HG03571 (cell line): ENCODE data around the gene CAPZA1.

ENCODE experiments used
- ATAC-seq: cut with Tn5 transposase; IDR thresholded peaks from one replicate; pipeline ENCODE4 v1.9.1; 2021; ENCODE audit not compliant: unreplicated experiment

The CAPZA1 gene

DNA sequence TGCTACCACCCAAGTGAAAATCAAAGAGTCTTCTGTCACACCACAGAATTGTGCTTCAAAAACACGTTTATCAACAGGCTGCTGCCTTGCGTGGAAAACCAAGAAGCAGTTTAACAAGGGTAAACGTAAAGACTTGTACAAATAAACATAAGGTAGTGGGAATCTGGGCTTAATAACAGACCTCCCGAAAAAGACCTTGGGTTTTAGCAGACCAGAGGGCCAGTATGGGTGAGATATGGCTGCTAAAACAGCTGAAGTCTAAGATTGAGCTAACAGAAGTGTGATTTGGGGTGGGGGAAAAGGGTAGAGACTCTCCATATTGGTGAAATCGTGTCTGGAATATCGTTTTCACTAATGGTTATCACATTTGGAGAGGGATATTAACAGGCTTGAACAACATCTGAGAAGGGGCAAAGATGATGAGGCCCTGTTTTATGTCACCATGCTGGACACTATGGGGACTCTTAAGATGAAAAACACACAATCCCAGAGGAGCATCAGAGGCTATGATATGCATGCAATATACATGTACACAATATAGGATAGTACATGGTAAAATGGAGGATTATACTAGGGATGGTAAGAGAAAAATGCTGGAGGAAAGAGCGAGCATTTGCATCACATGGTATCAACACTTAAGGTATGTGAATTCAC lies 56.2 kb downstream of the CAPZA1 start:
- no peak for ATAC-seq

DNA sequence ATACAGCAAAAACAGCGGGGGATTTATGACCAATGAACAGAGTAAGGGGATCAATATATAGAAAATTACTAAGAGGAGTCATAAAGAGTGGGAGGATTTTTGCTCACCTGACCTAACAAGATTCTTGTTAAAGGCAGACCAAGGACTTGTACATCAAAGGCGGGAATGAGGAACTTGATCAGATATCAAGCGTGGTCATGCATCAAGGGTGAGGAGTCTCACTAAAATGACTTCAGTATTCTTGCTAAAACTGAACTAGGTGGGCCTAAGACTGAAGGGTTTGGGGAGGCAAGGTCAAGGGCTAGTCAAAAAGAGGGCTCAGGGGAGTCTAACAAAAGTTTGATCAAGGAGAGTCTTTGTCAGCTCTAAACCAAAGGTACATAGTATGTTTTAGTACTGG lies 56.9 kb downstream of the CAPZA1 start:
- ATAC-seq, result no peak

DNA sequence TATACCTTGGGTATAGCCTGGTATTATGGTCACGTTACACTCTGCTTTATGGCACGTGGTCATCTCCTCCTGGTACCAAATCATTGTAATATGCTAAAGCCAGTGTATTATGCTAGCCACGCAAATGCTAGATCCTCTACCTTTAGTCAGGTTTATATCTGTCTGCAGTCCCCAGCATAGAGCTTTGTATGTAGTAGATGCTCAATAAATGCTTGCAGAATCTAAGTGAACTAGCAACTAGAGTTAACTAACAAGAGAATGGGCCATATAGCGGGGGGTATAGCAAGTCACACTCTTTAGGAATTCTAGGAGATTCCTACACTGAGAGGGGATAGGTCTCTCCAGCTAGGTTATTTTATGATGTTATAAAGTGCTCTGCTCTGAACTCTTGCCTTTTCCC lies 57.9 kb downstream of the CAPZA1 start:
- no peak for ATAC-seq

DNA sequence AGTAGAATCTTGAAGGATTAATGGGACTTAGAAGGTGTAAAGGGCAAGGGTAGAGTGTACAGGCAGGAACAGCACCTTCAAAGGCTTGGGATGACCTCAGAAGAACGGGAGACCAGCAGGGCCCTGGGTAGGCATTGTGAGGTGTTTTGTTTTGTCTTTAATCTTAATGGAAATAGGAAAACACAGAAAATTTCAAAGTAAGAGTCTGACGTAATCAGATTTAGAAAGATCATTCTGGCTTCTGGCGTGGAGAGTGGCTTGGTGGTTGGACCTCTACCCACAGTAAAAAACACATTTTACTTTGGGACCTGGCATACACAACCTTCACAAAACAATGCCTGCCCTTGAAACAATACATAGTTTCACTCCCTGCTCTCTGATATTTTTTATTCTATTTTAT lies 59.0 kb downstream of the CAPZA1 start:
- no peak for ATAC-seq

DNA sequence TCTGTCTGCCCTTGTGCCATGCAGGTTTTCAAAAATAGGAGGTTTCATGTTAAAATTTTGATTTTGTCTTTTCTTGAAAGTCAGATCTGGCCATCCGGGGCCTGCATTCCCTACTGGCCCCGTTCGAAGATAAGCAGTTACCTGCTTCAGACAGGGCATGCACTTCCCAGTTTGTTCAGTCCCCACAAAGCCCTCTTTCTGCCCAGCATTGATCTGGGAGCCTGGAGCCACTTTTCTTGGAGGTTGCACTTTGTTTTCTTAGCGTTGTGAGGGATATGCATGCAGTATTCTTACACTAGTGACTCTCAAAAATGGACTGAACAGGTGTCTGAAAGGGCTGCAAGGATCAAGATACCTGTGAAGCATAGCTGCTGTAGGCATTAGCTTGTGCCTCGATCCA lies 66.3 kb downstream of the CAPZA1 start:
- ATAC-seq, result no peak

DNA sequence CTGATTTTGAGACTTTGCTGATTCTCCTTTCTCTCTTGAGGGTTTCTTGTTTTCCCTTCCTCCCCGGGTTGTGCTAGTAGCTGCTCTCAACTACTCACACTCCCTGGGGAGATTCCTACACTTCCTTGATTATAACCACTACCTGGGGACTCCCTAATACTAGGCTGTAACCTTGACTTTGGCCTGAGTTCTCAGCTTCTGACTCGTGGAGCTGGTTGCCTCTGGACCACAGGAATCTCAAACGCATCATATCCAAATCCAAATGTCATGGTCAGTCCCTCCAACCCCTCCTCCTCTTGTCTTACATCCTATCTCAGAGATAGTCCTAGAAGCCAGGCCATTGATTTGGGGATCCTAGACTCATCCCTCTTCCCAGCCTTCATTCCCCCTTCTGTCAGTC lies 66.8 kb downstream of the CAPZA1 start:
- no peak for ATAC-seq

DNA sequence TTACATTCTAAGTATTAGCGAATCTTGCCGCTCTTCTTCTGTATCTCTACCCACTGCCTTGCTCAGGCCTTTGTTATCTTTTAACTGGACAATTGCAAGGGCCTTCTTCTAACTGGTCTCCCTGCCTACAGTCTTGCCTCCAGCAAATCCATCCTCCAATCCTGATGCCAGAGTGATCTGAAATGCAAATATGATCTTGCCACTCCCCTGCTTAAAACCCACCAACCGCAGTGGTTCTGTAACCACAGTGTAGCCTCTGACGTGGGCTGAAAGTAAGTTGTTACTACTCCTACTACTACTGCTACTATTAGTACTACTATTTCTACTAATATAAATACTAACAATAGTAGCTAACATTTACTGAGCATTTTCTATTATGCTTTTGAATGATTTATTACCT lies 67.2 kb downstream of the CAPZA1 start:
- no peak for ATAC-seq

DNA sequence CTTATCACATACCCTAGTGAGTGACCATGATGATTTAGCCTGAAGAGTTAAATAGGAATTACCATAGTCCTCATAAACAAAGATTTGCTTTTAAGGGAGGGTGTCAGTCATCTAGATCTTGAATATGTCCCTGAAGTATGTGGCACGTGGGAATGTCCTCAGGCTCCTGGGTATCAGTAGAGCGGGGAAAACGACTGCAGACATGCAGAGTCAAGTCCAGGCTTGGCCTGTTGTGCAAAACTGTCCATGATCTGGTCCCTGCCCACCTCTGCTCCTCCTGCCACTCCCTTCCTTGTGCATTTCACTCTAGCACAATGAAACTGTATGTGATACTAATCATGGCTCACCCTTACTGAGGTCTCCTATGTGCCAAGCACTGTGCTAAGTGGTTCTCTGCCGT lies 67.7 kb downstream of the CAPZA1 start:
- ATAC-seq, result no peak

DNA sequence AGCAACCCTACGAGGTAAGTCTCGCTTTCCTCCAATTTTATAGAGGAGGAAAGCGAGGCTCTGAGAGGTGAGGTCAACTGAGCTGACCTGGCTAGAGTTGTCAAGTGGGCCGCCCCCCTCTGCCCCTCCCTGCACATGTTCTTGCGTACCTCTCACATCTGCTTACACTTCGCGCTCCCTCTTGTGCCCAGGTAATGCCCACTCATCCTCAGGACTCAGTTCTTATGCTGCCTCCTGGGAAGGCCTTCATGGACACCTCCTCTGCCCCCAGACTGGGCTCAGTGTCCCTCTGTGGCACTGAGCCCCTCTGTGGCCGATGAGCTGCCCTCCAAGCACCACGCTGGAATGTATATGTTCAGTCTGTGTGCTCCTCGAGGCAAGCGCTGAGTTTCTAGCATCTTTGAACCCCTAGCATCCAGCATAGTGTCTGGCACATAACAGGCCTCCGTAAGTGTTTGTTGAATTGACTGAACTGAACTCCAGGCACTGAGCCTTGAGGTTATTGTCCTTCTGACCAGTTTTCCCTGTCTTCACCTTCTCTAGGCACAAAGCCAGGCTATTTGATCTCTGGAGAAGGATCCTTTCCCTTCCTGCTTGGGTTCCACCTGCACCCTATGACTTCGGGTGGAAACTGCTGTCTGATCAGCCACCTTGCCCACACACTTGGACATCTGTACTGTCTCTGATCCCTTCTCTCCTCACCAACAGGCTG lies 68.3 kb downstream of the CAPZA1 start:
- ATAC-seq, result no peak

DNA sequence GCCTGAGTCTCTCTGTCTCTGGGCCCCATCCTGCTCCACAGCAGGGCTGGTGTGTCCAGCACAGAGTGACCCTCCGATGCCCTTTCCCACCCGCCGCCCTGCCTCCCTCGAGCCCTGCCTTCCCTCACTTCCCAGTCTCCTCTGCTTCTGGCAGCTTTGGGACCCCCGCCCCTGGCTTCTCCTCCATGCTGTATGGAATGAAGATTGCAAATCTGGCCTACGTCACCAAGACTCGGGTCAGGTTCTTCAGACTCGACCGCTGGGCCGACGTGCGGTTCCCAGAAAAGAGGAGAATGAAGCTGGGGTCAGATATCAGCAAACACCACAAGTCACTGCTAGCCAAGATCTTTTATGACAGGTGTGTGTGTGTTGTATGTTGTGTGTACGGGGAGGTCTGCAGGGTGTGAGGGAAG lies 69.2 kb downstream of the CAPZA1 start:
- no peak for ATAC-seq

DNA sequence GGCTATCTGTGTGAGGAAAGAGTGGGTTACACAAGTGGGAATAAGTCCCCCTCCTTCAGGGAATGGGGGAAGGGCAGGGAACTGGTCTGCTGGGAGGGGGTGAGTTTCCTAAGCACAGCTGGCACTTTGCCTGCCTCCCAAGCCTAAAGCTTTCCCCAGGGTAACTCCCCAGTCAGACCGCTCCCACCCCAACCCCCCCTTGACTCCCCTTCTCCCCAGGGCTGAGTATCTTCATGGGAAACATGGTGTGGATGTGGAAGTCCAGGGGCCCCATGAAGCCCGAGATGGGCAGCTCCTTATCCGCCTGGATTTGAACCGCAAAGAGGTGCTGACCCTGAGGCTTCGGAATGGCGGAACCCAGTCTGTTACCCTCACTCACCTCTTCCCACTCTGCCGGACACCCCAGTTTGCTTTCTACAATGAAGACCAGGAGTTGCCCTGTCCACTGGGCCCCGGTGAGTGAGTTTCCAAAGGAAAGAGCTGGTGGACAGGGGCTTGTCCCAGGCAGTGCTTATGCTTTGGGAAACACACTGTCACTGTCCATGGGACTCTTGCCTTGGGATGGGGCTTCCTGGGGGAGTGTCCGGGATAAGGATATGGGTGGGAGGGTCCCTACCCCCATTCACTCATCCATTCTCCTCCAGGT lies 69.7 kb downstream of the CAPZA1 start:
- no peak for ATAC-seq

DNA sequence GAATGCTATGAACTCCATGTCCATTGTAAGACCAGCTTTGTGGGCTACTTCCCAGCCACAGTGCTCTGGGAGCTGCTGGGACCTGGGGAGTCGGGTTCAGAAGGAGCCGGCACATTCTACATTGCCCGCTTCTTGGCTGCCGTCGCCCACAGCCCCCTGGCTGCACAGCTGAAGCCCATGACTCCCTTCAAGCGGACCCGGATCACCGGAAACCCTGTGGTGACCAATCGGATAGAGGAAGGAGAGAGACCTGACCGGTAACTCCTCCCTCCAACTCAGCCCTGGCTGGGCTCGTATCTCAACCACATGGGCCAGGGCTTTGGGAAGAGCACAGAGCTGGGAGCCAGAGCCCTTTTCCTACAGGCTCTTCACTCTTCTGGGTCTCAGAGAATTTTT lies 70.2 kb downstream of the CAPZA1 start:
- no peak for ATAC-seq

DNA sequence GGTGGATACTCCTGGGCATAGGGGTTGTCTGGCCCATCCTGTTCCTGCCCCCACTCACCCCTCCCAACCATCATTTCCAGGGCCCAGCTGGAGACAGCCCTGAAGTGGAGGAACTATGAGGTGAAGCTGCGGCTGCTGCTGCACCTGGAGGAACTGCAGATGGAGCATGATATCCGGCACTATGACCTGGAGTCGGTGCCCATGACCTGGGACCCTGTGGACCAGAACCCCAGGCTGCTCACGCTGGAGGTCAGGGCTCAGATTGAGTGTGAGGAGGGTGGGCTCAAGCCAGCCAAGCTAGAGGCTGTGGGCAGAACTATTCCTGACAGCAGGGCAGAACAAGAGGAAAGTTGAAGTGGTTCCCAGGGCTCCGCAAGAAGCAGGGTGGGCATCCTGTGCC lies 73.0 kb downstream of the CAPZA1 start:
- ATAC-seq, result no peak

DNA sequence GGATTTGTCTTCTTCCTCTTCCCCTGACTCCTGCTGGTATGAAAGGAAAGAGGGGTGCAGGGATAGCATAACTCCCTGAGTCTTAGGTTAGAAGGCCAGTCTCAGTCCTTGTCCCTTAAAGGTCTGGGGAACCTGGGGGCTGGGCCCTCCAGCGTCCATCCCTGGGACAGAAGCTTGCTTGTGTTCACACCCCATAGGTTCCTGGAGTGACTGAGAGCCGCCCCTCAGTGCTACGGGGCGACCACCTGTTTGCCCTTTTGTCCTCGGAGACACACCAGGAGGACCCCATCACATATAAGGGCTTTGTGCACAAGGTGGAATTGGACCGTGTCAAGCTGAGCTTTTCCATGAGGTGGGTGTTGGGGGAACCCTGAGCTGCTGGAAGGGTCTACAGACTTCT lies 74.2 kb downstream of the CAPZA1 start:
- no peak for ATAC-seq

DNA sequence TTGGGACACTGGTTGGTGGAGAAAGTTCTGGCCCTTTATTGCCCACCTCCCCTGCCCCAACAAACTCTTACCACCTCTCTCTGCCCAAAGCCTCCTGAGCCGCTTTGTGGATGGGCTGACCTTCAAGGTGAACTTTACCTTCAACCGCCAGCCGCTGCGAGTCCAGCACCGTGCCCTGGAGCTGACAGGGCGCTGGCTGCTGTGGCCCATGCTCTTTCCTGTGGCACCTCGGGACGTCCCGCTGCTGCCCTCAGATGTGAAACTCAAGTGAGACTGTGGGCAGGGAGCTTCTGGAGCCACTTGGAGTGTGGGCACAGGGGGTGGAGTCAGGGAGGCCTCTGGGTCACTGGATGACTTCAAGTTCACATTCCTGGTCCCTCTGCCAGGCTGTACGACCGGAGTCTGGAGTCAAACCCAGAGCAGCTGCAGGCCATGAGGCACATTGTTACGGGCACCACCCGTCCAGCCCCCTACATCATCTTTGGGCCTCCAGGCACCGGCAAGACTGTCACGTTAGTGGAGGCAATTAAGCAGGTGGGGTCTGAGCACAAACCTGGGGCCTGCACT lies 74.8 kb downstream of the CAPZA1 start:
- ATAC-seq, result no peak

DNA sequence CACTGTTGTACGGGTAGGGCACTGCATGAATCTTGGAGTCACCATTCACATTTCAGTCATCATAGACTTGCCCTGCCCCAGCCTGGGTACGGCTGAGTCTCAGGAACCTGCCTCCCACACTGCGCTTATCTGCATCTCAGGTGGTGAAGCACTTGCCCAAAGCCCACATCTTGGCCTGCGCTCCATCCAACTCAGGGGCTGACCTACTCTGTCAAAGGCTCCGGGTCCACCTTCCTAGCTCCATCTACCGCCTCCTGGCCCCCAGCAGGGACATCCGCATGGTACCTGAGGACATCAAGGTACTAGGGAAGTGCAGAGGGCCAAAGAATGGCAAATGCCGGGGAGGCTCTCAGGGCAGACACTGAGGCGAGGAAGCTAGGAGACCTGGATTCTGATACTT lies 75.6 kb downstream of the CAPZA1 start:
- no peak for ATAC-seq

DNA sequence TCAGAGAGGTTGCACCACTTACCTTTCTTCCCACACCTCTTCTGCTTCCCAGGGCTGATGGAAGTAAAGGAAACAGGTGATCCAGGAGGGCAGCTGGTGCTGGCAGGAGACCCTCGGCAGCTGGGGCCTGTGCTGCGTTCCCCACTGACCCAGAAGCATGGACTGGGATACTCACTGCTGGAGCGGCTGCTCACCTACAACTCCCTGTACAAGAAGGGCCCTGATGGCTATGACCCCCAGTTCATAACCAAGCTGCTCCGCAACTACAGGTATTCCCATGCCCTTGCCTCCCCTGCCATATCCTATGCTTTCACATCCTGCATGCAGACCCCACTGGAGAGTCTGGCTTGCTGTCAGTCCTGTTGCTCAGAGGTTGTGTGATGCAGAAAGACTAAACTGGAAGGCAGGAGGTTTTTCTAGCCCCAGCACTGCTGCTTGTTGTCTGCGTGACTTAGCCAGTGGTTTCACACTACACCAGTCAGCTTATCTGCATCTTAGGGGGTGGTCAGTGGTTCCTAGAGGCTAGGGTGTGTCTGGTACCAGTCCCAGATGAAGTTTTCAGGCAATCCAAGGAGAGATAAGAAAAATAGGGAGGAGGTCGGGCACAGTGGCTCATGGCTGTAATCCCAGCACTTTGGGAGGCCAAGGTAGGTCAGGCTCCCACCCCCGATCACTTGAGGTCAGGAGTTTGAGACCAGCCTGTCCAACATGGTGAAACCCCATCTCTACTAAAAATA lies 77.1 kb downstream of the CAPZA1 start:
- ATAC-seq, result no peak

DNA sequence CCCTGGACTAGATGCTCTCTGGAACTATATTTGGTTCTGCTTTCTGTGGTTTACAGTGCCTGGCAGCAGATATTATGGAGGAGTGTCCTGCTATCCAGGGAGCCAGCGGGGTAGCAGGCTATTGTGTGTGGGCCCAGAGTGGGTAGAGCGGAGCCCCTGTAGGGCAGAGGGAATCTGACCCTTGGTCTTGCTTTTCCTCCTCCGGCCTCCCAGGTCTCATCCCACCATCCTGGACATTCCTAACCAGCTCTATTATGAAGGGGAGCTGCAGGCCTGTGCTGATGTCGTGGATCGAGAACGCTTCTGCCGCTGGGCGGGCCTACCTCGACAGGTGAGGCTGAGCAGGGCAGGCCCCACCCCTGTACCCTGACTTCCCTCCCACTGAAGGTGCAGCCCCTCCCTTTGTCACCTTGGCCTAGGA lies 78.2 kb downstream of the CAPZA1 start:
- ATAC-seq, result no peak

DNA sequence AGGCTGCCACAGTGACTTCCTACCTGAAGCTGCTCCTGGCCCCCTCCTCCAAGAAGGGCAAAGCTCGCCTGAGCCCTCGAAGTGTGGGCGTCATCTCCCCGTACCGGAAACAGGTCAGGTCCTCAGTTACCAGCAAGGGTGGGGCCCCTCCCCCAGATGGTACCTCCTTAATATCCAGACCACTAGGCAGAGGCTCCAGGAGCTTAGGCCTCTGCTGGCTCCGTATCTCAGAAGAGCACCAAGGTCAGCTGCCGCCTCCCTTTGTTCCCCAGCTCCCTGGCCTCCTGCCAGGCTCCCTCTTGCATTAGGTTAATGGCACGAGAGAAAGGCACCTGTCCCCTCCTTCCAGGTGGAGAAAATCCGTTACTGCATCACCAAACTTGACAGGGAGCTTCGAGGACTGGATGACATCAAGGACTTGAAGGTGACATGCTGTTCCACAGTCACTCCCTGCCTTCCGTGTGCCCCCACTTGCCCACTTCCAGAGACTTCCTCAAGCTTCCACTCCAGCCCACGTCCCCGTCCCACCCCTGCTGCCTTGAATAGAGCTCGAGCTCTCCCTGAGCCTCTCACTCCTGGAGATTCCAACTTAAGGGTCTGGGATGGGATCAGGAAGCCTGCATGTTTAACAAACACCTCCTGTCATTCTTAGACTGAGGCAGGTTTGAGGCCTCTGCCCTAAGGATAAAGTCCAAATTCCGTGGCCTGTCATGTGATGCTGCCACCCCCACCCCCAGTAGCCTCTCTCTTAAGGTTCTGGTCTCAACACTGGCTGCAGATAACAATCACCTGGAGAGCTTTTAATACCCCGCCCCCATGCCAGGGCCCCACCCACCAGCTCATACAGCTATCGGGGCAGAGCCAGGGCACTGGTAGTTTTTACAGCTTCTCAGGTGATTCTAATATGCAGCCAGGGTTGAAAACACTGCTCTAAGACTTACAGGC lies 79.0 kb downstream of the CAPZA1 start:
- ATAC-seq, result no peak

DNA sequence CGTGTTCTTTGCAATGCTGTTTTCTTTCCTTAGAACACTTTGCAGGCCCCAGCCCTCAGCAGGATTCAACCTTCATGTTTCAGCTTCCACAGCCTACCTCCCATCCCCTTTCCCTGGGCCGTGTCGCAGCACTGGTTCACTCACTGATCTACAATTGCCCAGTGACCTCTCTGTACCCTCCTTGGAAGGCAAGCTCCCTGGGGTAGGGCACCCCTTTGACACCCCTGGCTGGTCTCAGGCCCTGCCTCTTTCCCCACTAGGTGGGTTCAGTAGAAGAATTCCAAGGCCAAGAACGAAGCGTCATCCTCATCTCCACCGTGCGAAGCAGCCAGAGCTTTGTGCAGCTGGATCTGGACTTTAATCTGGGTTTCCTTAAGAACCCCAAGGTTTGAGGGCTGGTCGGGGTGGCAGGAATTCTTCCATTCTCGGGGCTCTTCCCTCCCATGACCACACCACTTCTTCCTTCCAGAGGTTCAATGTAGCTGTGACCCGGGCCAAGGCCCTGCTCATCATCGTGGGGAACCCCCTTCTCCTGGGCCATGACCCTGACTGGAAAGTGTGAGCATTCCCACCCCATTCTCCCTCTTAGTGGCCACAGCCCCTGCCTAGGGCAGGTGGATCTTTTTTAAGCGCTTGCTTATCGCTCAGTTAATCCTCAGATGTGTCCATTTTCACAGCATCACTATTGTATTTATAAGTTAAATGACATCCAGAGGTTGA lies 80.0 kb downstream of the CAPZA1 start:
- no peak for ATAC-seq
